ENCODE data around the gene HAPLN1.
"Not testable (repeated sequence)": the region's sequence is repeated elsewhere in the genome, so short reads cannot be mapped to it uniquely, and the experiment has no call there.

Gene HAPLN1

GRCh38 chr5:83720836-83721537 lies at the start of gene HAPLN1:
TSS of gene HAPLN1 (minus strand) at chr5:83720855. CDS start at chr5:83673523, 47,332 bp downstream.
- DNase-seq (ENCODE audit: low spot score) = no peak

- DNase-seq (ENCODE audit: low spot score) = peak; percentile 27
These were observed 46.8 kb upstream of the HAPLN1 start for GRCh38 chr5:83767409-83767992.

GRCh38 chr5:83764101-83764500 lies 43.4 kb upstream of the HAPLN1 start:
- DNase-seq (ENCODE audit: low spot score) = no peak

- DNase-seq (ENCODE audit: low spot score) = no peak
These were observed 39.9 kb upstream of the HAPLN1 start for GRCh38 chr5:83760579-83760978.

- no peak for DNase-seq (ENCODE audit: low spot score)
These were observed 32.0 kb upstream of the HAPLN1 start for GRCh38 chr5:83752700-83753099.

- no peak for DNase-seq (ENCODE audit: low spot score)
These were observed 30.5 kb upstream of the HAPLN1 start for GRCh38 chr5:83751201-83751600.

GRCh38 chr5:83750749-83751148 lies 30.1 kb upstream of the HAPLN1 start:
- no peak for DNase-seq (ENCODE audit: low spot score)

GRCh38 chr5:83745816-83746215 lies 25.2 kb upstream of the HAPLN1 start:
- DNase-seq (ENCODE audit: low spot score) = no peak

- no peak for DNase-seq (ENCODE audit: low spot score)
These were observed 24.2 kb upstream of the HAPLN1 start for GRCh38 chr5:83744821-83745220.

- DNase-seq (ENCODE audit: low spot score) = no peak
These were observed 21.4 kb upstream of the HAPLN1 start for GRCh38 chr5:83742089-83742488.

- DNase-seq (ENCODE audit: low spot score) = no peak
These were observed 20.9 kb upstream of the HAPLN1 start for GRCh38 chr5:83741571-83741970.

GRCh38 chr5:83740741-83741140 lies 20.1 kb upstream of the HAPLN1 start:
- no peak for DNase-seq (ENCODE audit: low spot score)

GRCh38 chr5:83736169-83736568 lies 15.5 kb upstream of the HAPLN1 start:
- DNase-seq (ENCODE audit: low spot score) = not testable (repeated sequence)

- not testable (repeated sequence) for DNase-seq (ENCODE audit: low spot score)
These were observed 14.4 kb upstream of the HAPLN1 start for GRCh38 chr5:83735058-83735457.

GRCh38 chr5:83731638-83732037 lies 11.0 kb upstream of the HAPLN1 start:
- no peak for DNase-seq (ENCODE audit: low spot score)

- no peak for DNase-seq (ENCODE audit: low spot score)
These were observed 8.7 kb upstream of the HAPLN1 start for GRCh38 chr5:83729362-83729761.

GRCh38 chr5:83726912-83727311 lies 6.3 kb upstream of the HAPLN1 start:
- no peak for DNase-seq (ENCODE audit: low spot score)

- no peak for DNase-seq (ENCODE audit: low spot score)
These were observed 4.3 kb upstream of the HAPLN1 start for GRCh38 chr5:83724935-83725334.

GRCh38 chr5:83724001-83724400 lies 3.3 kb upstream of the HAPLN1 start:
- DNase-seq (ENCODE audit: low spot score) = no peak

- DNase-seq (ENCODE audit: low spot score) = no peak
These were observed 2.4 kb upstream of the HAPLN1 start for GRCh38 chr5:83723031-83723430.

GRCh38 chr5:83721953-83722901 lies 1.6 kb upstream of the HAPLN1 start:
- no peak for DNase-seq (ENCODE audit: low spot score)

GRCh38 chr5:83718936-83719495 lies 1.6 kb downstream of the HAPLN1 start:
- DNase-seq (ENCODE audit: low spot score) = no peak

All from RKO (cell line).